ENCODE measurements around the gene ZNF581.

The ZNF581 gene

GRCh38 chr19:55613930-55614710 lies 29.3 kb upstream of the ZNF581 start:
- Histone ChIP-seq H3F3A (ENCODE audit: insufficient read depth, low read length) (no peaks in the 10 kb centered on the region), H4K20me1 (ENCODE audit: insufficient read depth, low read length) (no peaks in the 10 kb centered on the region), H3K27ac (ENCODE audit: low read depth, low read length, poor library complexity, severe bottlenecking) (no peak overlapping the region), H3K9me2 (ENCODE audit: low read depth, low read length) (no peaks in the 10 kb centered on the region), H3K27me3 (ENCODE audit: insufficient read depth, low read length) (no peaks in the 10 kb centered on the region), H3K9me3 (ENCODE audit: low read length) (no peaks in the 10 kb centered on the region), H3K79me2 (ENCODE audit: insufficient read depth, low read length) (no peaks in the 10 kb centered on the region), H3K36me3 (ENCODE audit: insufficient read depth, low read length) (peaks cover 39% of the 10 kb centered on the region), H3K4me2 (ENCODE audit: low read length) (no peak overlapping the region), H3K4me3 (ENCODE audit: low read depth, low read length, poor library complexity, severe bottlenecking) (no peak overlapping the region), H2AFZ (ENCODE audit: low read length) (no peak overlapping the region), H3K4me1 (ENCODE audit: insufficient read depth, low read length, severe bottlenecking) (no peaks in the 10 kb centered on the region), H3K9ac (ENCODE audit: low read length) (no peak overlapping the region)
- no peak for TF ChIP-seq CTCF (IDR thresholded peaks at IDR 0.05; ENCODE audit: low read length)
- no peak for TF ChIP-seq EZH2 (IDR thresholded peaks at IDR 0.05; ENCODE audit: borderline replicate concordance, low read length)

- Histone ChIP-seq H3K9ac (ENCODE audit: low read length) (no peak overlapping the region), H3K27me3 (ENCODE audit: insufficient read depth, low read length) (no peaks in the 10 kb centered on the region), H3K4me3 (ENCODE audit: low read depth, low read length, poor library complexity, severe bottlenecking) (no peak overlapping the region), H3K79me2 (ENCODE audit: insufficient read depth, low read length) (no peaks in the 10 kb centered on the region), H3K9me2 (ENCODE audit: low read depth, low read length) (no peaks in the 10 kb centered on the region), H3K27ac (ENCODE audit: low read depth, low read length, poor library complexity, severe bottlenecking) (no peak overlapping the region), H3K4me1 (ENCODE audit: insufficient read depth, low read length, severe bottlenecking) (no peaks in the 10 kb centered on the region), H4K20me1 (ENCODE audit: insufficient read depth, low read length) (no peaks in the 10 kb centered on the region), H3K36me3 (ENCODE audit: insufficient read depth, low read length) (peaks cover 31% of the 10 kb centered on the region), H3K4me2 (ENCODE audit: low read length) (no peak overlapping the region), H2AFZ (ENCODE audit: low read length) (no peak overlapping the region), H3K9me3 (ENCODE audit: low read length) (no peaks in the 10 kb centered on the region), H3F3A (ENCODE audit: insufficient read depth, low read length) (no peaks in the 10 kb centered on the region)
- TF ChIP-seq EZH2 (IDR thresholded peaks at IDR 0.05; ENCODE audit: borderline replicate concordance, low read length) (no peak), CTCF (IDR thresholded peaks at IDR 0.05; ENCODE audit: low read length) (no peak)
These were observed 28.5 kb upstream of the ZNF581 start for GRCh38 chr19:55614711-55615542.

DNA sequence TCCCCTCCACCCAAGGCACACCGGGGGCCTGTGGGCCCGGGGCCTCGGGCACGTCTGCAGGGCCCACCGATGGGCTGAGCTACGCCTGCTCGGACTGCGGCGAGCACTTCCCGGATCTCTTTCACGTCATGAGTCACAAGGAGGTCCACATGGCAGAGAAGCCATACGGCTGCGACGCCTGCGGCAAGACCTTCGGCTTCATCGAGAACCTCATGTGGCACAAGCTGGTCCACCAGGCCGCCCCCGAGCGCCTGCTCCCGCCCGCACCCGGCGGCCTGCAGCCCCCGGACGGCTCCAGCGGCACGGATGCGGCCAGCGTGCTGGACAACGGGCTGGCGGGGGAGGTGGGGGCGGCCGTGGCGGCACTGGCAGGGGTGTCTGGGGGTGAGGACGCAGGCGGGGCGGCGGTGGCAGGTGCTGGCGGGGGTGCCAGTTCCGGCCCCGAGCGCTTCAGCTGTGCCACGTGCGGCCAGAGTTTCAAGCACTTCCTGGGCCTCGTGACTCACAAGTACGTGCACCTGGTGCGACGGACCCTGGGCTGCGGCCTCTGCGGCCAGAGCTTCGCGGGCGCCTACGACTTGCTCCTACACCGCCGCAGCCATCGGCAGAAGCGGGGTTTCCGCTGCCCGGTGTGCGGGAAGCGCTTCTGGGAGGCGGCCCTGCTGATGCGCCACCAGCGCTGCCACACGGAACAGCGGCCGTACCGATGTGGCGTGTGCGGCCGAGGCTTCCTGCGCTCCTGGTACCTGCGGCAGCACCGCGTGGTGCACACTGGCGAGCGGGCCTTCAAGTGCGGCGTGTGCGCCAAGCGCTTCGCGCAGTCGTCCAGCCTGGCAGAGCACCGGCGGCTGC lies 27.7 kb upstream of the ZNF581 start:
- Histone ChIP-seq H3K4me3 (ENCODE audit: low read depth, low read length, poor library complexity, severe bottlenecking) (no peak overlapping the region), H3K9me3 (ENCODE audit: low read length) (no peaks in the 10 kb centered on the region), H3K27ac (ENCODE audit: low read depth, low read length, poor library complexity, severe bottlenecking) (no peak overlapping the region), H3K9me2 (ENCODE audit: low read depth, low read length) (no peaks in the 10 kb centered on the region), H3K4me1 (ENCODE audit: insufficient read depth, low read length, severe bottlenecking) (no peaks in the 10 kb centered on the region), H3F3A (ENCODE audit: insufficient read depth, low read length) (no peaks in the 10 kb centered on the region), H3K27me3 (ENCODE audit: insufficient read depth, low read length) (no peaks in the 10 kb centered on the region), H3K4me2 (ENCODE audit: low read length) (no peak overlapping the region), H2AFZ (ENCODE audit: low read length) (no peak overlapping the region), H3K79me2 (ENCODE audit: insufficient read depth, low read length) (no peaks in the 10 kb centered on the region), H3K9ac (ENCODE audit: low read length) (no peak overlapping the region), H3K36me3 (ENCODE audit: insufficient read depth, low read length) (peaks cover 26% of the 10 kb centered on the region), H4K20me1 (ENCODE audit: insufficient read depth, low read length) (no peaks in the 10 kb centered on the region)
- no peak for TF ChIP-seq EZH2 (IDR thresholded peaks at IDR 0.05; ENCODE audit: borderline replicate concordance, low read length)
- no peak for TF ChIP-seq CTCF (IDR thresholded peaks at IDR 0.05; ENCODE audit: low read length)
